GM18505 (cell line): ENCODE measurements around the gene FAM216A.
"Not testable (repeated sequence)": the region's sequence is repeated elsewhere in the genome, so short reads cannot be mapped to it uniquely, and the experiment has no call there.

ENCODE experiments used
- ATAC-seq: cut with Tn5 transposase; IDR thresholded peaks from one replicate; pipeline ENCODE4 v1.9.1; 2021; ENCODE audit not compliant: unreplicated experiment
- POLR2A ChIP-seq: IDR thresholded peaks from 4 replicates; pipeline ENCODE4 v1.6.1; 2011; ENCODE audit warnings: borderline replicate concordance; ENCODE audit not compliant: insufficient read depth, insufficient read length; ENCODE audit errors: extremely low read depth

The FAM216A gene

GRCh38 chr12:110468214-110469048 lies at the start of gene FAM216A, which contains the start of gene GPN3:
FAM216A (plus strand) TSS chr12:110468845; CDS start chr12:110468876, 31 bp downstream.
GPN3 (minus strand) TSS chr12:110468257; CDS start chr12:110468203, 54 bp downstream.
- peak; percentile 85 for TF ChIP-seq POLR2A
- ATAC-seq = peak; percentile 61

- not testable (repeated sequence) for ATAC-seq
These were observed 48.0 kb upstream of the FAM216A start for GRCh38 chr12:110420644-110421043.

- ATAC-seq = no peak
- TF ChIP-seq POLR2A = no peak
These were observed 47.4 kb upstream of the FAM216A start for GRCh38 chr12:110421159-110421661.

GRCh38 chr12:110421701-110422100 lies 46.9 kb upstream of the FAM216A start:
- TF ChIP-seq POLR2A = no peak
- ATAC-seq = no peak

- TF ChIP-seq POLR2A = no peak
- ATAC-seq = no peak
These were observed 44.4 kb upstream of the FAM216A start for GRCh38 chr12:110424237-110424636.

- TF ChIP-seq POLR2A = no peak
- ATAC-seq = no peak
These were observed 42.2 kb upstream of the FAM216A start for GRCh38 chr12:110426406-110426805.

GRCh38 chr12:110429676-110430075 lies 39.0 kb upstream of the FAM216A start:
- ATAC-seq = not testable (repeated sequence)

- TF ChIP-seq POLR2A = no peak
- ATAC-seq = no peak
These were observed 36.6 kb upstream of the FAM216A start for GRCh38 chr12:110431957-110432587.

GRCh38 chr12:110436231-110436630 lies 32.4 kb upstream of the FAM216A start:
- TF ChIP-seq POLR2A = no peak
- ATAC-seq = no peak

GRCh38 chr12:110444455-110444854 lies 24.2 kb upstream of the FAM216A start:
- ATAC-seq = no peak
- TF ChIP-seq POLR2A = no peak

- TF ChIP-seq POLR2A = peak; percentile 88
- peak; percentile 95 for ATAC-seq
These were observed 18.7 kb upstream of the FAM216A start, which contains the start of gene ARPC3 for GRCh38 chr12:110449799-110450497. ARPC3 (minus strand) TSS chr12:110450337; CDS start chr12:110450260, 77 bp downstream.

GRCh38 chr12:110451263-110451662 lies 17.4 kb upstream of the FAM216A start:
- ATAC-seq = no peak
- no peak for TF ChIP-seq POLR2A

GRCh38 chr12:110453569-110454296 lies 14.9 kb upstream of the FAM216A start:
- no peak for ATAC-seq
- no peak for TF ChIP-seq POLR2A
